MM.1S (cell line): Measurements from ENCODE around the gene H6PD.

Experiments
- CTCF ChIP-seq: fragments of 300-600 bp; sonication (generic); IDR thresholded peaks from 2 replicates; pipeline ENCODE4 v1.5.1; 2016; ENCODE audit warnings: antibody characterized with exemption, low read length, mixed read lengths
- EZH2 ChIP-seq: fragments of 300-600 bp; sonication (generic); optimal IDR thresholded peaks from 2 replicates; pipeline ENCODE3; 2017; ENCODE audit warnings: low read depth, mild to moderate bottlenecking, antibody characterized with exemption, low read length, mixed read lengths

GRCh38 chr1:9315411-9316079 lies 81.0 kb downstream of the H6PD start:
- no peak for TF ChIP-seq CTCF
- no peak for TF ChIP-seq EZH2
